Lower leg skin (tissue), 4 donors: ENCODE data around the gene AIF1. TPM values are rescaled to one million over a fixed set of nuclear protein-coding genes. Genes with fewer than 3 reads are reported as not detected.

Experiments used
- DNase-seq, 2 donors: peaks; one replicate each; pipeline ENCODE4 v3.0.0-alpha.2; 2019; ENCODE audit warnings: low spot score in 2 of 2
- H3K4me3 ChIP-seq: fragments of 200-600 bp; sonication (generic); 2 replicates; pipeline ENCODE4 v1.5.1; 2017; ENCODE audit warnings: mild to moderate bottlenecking, low read depth; ENCODE audit not compliant: poor library complexity, severe bottlenecking
- CTCF ChIP-seq, 3 donors: fragments of 450-650 bp; IDR thresholded peaks; one replicate each; pipeline ENCODE4 v1.5.1; 2016; ENCODE audit warnings: antibody characterized with exemption in 3 of 3, mild to moderate bottlenecking in 3 of 3, moderate library complexity in 2 of 3
- POLR2A ChIP-seq, 2 donors: fragments of 450-650 bp; IDR thresholded peaks; one replicate each; pipeline ENCODE4 v1.6.1; 2016 to 2017; ENCODE audit warnings: antibody characterized with exemption in 2 of 2, mild to moderate bottlenecking in 1 of 2, moderate library complexity in 1 of 2
- WGBS, 2 donors: methylation state at CpG; one replicate each; pipeline ENCODE4 v1.1.5; 2018; 5-methylcytosine and 5-hydroxymethylcytosine counted together
- intact Hi-C: fragments of 100-400 bp; cut with DNase I; formaldehyde crosslinking; loops from one replicate; pipeline ENCODE4 v1.15.0; 2023; ENCODE audit warnings: low total_unique reads
- total RNA-seq, 4 donors: library from RNA; depleted of rRNA; stranded (reverse); fragments of >200 nt; gene quantifications; one replicate each; pipeline ENCODE4 v1.1.0, GENCODE V29; 2016

AIF1 gene
- total RNA-seq, 4 donors from 2014 or later = 4.8 to 13.7 (median 7.2) TPM

- WGBS, 2 donors = 94 to 98% methylated on average over 6 of the region's 6 CpGs
- no peak for DNase-seq
- intact Hi-C loops = no loop called here
- H3K4me3 ChIP-seq = no peak overlapping the region
- TF ChIP-seq CTCF (IDR thresholded peaks at IDR 0.05) (no peak), POLR2A (IDR thresholded peaks at IDR 0.05) (no peak)
These were observed 25.6 kb downstream of the AIF1 start for GRCh38 chr6:31640612-31641011.

- intact Hi-C loops = no loop called here
- no peak for DNase-seq
- no peak overlapping the region for H3K4me3 ChIP-seq
- TF ChIP-seq POLR2A (IDR thresholded peaks at IDR 0.05) (no peak), CTCF (IDR thresholded peaks at IDR 0.05) (no peak)
- 88 to 92% methylated on average over 4 of the region's 4 CpGs for WGBS, 2 donors
These were observed 26.3 kb downstream of the AIF1 start for GRCh38 chr6:31641370-31641769.

GRCh38 chr6:31642798-31643570, 27.9 kb downstream of the AIF1 start:
- intact Hi-C loops = no loop called here
- 88 to 90% methylated on average over 6 of the region's 6 CpGs for WGBS, 2 donors
- TF ChIP-seq POLR2A (IDR thresholded peaks at IDR 0.05) = no peak
- TF ChIP-seq CTCF (IDR thresholded peaks at IDR 0.05) = no peak
- no peak overlapping the region for H3K4me3 ChIP-seq
- no peak for DNase-seq

- DNase-seq = no peak
- no peak overlapping the region for H3K4me3 ChIP-seq
- TF ChIP-seq POLR2A (IDR thresholded peaks at IDR 0.05) (no peak), CTCF (IDR thresholded peaks at IDR 0.05) (no peak)
- intact Hi-C loops = no loop called here
- WGBS, 2 donors = 90 to 92% methylated on average over 15 to 17 of the region's 17 CpGs
These were observed 28.9 kb downstream of the AIF1 start for GRCh38 chr6:31643818-31644454.

GRCh38 chr6:31645325-31645724, 30.3 kb downstream of the AIF1 start:
- no peak overlapping the region for H3K4me3 ChIP-seq
- intact Hi-C loops = no loop called here
- 90 to 98% methylated on average over 9 of the region's 9 CpGs for WGBS, 2 donors
- no peak for DNase-seq
- TF ChIP-seq POLR2A (IDR thresholded peaks at IDR 0.05) = no peak
- TF ChIP-seq CTCF (IDR thresholded peaks at IDR 0.05) = no peak
